ENCODE results near the gene SF3A1.

Gene SF3A1

GRCh38 chr22:30315962-30316576 lies 40.6 kb downstream of the SF3A1 start:
- peaks cover 6 to 21% of the 10 kb centered on the region in 2 donors for H3K36me3 ChIP-seq (ENCODE audit: control insufficient read depth in 2 of 2, insufficient read depth in 2 of 2, low read length in 2 of 2)
- no peaks in the 10 kb centered on the region for H3K27me3 ChIP-seq (ENCODE audit: control insufficient read depth in 2 of 2, insufficient read depth in 2 of 2, low read length in 2 of 2)
- H3K27ac ChIP-seq (ENCODE audit: low read depth in 2 of 2, low read length in 2 of 2): no peak overlapping the region
- no peaks in the 10 kb centered on the region for H3K9me3 ChIP-seq (ENCODE audit: control insufficient read depth in 2 of 2, low read length in 2 of 2)
- peaks cover 31 to 39% of the 10 kb centered on the region in 2 donors for H3K4me1 ChIP-seq (ENCODE audit: control insufficient read depth in 2 of 2, insufficient read depth in 2 of 2, low read length in 2 of 2)
- no peak overlapping the region for H3K9ac ChIP-seq (ENCODE audit: low read depth in 1 of 2, low read length in 2 of 2)
- no peak overlapping the region for H3K4me3 ChIP-seq (ENCODE audit: low read length in 2 of 2)

DNA sequence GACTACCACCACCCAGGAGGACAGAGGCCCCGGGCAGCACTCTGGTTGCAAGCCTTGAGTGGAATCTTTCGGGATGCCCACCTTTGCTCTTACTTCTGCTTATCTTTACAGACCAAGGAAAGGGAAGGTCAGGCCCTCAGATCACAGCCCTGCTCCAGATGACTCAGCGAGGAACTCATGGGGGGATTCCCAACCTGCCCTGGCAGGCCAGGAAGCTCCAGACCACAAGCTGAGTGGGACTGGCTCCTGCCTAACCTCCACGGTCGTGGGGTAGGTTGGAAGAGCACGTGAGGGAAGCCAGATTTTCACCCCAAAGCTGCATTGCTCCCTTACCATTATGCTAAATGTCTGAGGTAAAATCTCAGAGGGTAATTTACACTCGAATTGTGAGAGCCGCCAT lies 41.8 kb downstream of the SF3A1 start:
- H3K4me3 ChIP-seq (ENCODE audit: low read length in 2 of 2): no peak overlapping the region
- no peak overlapping the region for H3K27ac ChIP-seq (ENCODE audit: low read depth in 2 of 2, low read length in 2 of 2)
- no peak overlapping the region for H3K9ac ChIP-seq (ENCODE audit: low read depth in 1 of 2, low read length in 2 of 2)
- H3K36me3 ChIP-seq (ENCODE audit: control insufficient read depth in 2 of 2, insufficient read depth in 2 of 2, low read length in 2 of 2): peaks cover 0 to 11% of the 10 kb centered on the region in 2 donors
- H3K9me3 ChIP-seq (ENCODE audit: control insufficient read depth in 2 of 2, low read length in 2 of 2): no peaks in the 10 kb centered on the region
- H3K27me3 ChIP-seq (ENCODE audit: control insufficient read depth in 2 of 2, insufficient read depth in 2 of 2, low read length in 2 of 2): no peaks in the 10 kb centered on the region
- H3K4me1 ChIP-seq (ENCODE audit: control insufficient read depth in 2 of 2, insufficient read depth in 2 of 2, low read length in 2 of 2): peaks cover 43 to 50% of the 10 kb centered on the region in 2 donors

DNA sequence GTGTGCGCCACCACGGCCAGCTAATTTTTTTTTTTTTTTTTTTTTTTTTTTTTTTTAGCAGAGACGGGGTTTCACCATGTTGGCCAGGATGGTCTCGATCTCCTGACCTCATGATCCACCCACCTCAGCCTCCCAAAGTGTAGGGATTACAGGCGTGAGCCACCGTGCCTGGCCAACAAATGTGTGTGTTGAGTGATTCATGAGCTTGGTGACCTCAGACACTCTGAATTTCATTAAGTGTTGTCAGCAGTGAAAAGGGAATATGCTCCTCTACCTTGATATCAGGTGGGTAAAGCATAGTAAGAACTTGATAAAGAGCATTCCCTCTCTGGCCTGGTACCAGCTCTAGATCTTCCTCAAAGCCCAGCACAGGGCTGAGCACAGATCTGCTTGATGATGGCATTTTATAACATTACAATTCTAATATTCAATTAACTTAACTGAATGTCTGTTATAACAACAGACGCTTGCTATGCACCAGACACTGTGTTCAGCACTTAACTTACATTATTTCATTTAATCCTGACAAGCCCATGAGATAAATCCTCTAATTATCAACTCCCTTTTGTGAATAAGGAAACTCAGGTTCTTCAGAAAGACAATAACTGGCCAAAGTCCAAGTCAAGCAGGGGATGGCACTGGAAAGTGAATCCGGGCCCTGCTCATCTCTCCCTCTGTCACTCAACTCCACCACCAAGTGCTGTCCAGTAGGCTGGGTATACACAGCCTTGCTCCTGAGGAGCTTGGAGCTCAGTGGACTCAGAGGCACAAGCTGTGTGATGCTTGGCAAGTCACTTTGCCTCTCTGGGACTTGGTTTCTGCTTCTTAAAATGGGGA lies 42.9 kb downstream of the SF3A1 start:
- H3K9me3 ChIP-seq (ENCODE audit: control insufficient read depth in 2 of 2, low read length in 2 of 2): no peaks in the 10 kb centered on the region
- peaks cover 50 to 55% of the 10 kb centered on the region in 2 donors for H3K4me1 ChIP-seq (ENCODE audit: control insufficient read depth in 2 of 2, insufficient read depth in 2 of 2, low read length in 2 of 2)
- no peak overlapping the region for H3K9ac ChIP-seq (ENCODE audit: low read depth in 1 of 2, low read length in 2 of 2)
- H3K4me3 ChIP-seq (ENCODE audit: low read length in 2 of 2): no peak overlapping the region
- H3K36me3 ChIP-seq (ENCODE audit: control insufficient read depth in 2 of 2, insufficient read depth in 2 of 2, low read length in 2 of 2): peaks cover 0 to 3% of the 10 kb centered on the region in 2 donors
- peak overlapping the region; percentile 4 to 16 for H3K27ac ChIP-seq (ENCODE audit: low read depth in 2 of 2, low read length in 2 of 2)
- H3K27me3 ChIP-seq (ENCODE audit: control insufficient read depth in 2 of 2, insufficient read depth in 2 of 2, low read length in 2 of 2): no peaks in the 10 kb centered on the region

GRCh38 chr22:30312053-30312452 lies 44.6 kb downstream of the SF3A1 start:
- Histone ChIP-seq H3K27me3 (ENCODE audit: control insufficient read depth in 2 of 2, insufficient read depth in 2 of 2, low read length in 2 of 2) (no peaks in the 10 kb centered on the region), H3K27ac (ENCODE audit: low read depth in 2 of 2, low read length in 2 of 2) (peak overlapping the region; percentile 72 to 80), H3K4me3 (ENCODE audit: low read length in 2 of 2) (no peak overlapping the region), H3K36me3 (ENCODE audit: control insufficient read depth in 2 of 2, insufficient read depth in 2 of 2, low read length in 2 of 2) (peaks cover 0 to 3% of the 10 kb centered on the region in 2 donors), H3K9me3 (ENCODE audit: control insufficient read depth in 2 of 2, low read length in 2 of 2) (no peaks in the 10 kb centered on the region), H3K9ac (ENCODE audit: low read depth in 1 of 2, low read length in 2 of 2) (peak overlapping the region in 1 of 2 donors; percentile 57), H3K4me1 (ENCODE audit: control insufficient read depth in 2 of 2, insufficient read depth in 2 of 2, low read length in 2 of 2) (peaks cover 57 to 62% of the 10 kb centered on the region in 2 donors)

- Histone ChIP-seq H3K4me1 (ENCODE audit: control insufficient read depth in 2 of 2, insufficient read depth in 2 of 2, low read length in 2 of 2) (peaks cover 67 to 71% of the 10 kb centered on the region in 2 donors), H3K9ac (ENCODE audit: low read depth in 1 of 2, low read length in 2 of 2) (peak overlapping the region in 1 of 2 donors; percentile 57), H3K4me3 (ENCODE audit: low read length in 2 of 2) (peak overlapping the region in 1 of 2 donors; percentile 10)
Observed at GRCh38 chr22:30310881-30311771, 45.6 kb downstream of the SF3A1 start.

DNA sequence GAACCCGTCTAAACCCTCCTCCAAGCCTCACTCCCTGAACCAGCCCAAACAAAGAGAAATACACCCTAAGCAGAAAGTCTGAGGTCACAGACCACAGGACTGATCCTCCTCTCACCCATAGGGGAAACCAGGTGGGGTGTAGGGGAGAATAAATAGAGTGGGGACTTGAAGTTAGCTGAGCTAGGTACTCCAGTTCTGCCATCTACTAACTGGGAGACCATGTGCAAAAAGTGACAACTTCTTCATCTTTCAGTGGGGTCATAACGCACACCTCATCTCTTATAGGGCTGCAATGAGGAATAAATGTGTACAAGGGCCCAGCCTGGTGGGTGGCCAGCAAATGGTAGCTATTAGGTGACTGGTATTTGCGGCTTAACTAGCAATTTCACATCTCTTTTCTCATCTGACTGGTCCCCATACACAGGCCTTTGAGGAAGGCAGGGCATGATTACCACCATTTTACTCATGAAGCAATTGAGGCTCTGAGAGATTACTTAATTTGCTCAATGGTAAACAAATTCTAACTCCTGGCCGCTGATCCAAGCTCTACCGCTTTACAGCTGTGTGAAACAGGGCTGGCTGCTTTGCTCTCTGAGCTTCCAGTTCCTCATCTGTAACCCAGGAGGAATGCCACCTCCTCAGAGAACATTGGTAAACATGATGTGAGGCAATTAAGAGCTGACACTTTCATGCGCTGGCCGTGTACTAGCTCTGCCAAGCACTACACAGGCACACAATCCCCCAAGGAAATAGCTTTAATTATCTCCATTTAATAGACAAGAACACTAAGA lies 46.5 kb downstream of the SF3A1 start:
- H3K9me3 ChIP-seq (ENCODE audit: control insufficient read depth in 2 of 2, low read length in 2 of 2): no peaks in the 10 kb centered on the region
- peaks cover 0 to 3% of the 10 kb centered on the region in 2 donors for H3K36me3 ChIP-seq (ENCODE audit: control insufficient read depth in 2 of 2, insufficient read depth in 2 of 2, low read length in 2 of 2)
- peak overlapping the region in 1 of 2 donors; percentile 14 for H3K4me3 ChIP-seq (ENCODE audit: low read length in 2 of 2)
- H3K27me3 ChIP-seq (ENCODE audit: control insufficient read depth in 2 of 2, insufficient read depth in 2 of 2, low read length in 2 of 2): no peaks in the 10 kb centered on the region
- peak overlapping the region; percentile 0 to 57 for H3K9ac ChIP-seq (ENCODE audit: low read depth in 1 of 2, low read length in 2 of 2)
- peaks cover 77 to 81% of the 10 kb centered on the region in 2 donors for H3K4me1 ChIP-seq (ENCODE audit: control insufficient read depth in 2 of 2, insufficient read depth in 2 of 2, low read length in 2 of 2)
- H3K27ac ChIP-seq (ENCODE audit: low read depth in 2 of 2, low read length in 2 of 2): peak overlapping the region; percentile 72 to 80

More at GRCh38 chr22:30310881-30311771, 45.6 kb downstream of the SF3A1 start:
- peak overlapping the region; percentile 72 to 80 for H3K27ac ChIP-seq (ENCODE audit: low read depth in 2 of 2, low read length in 2 of 2)
- no peaks in the 10 kb centered on the region for H3K9me3 ChIP-seq (ENCODE audit: control insufficient read depth in 2 of 2, low read length in 2 of 2)
- H3K27me3 ChIP-seq (ENCODE audit: control insufficient read depth in 2 of 2, insufficient read depth in 2 of 2, low read length in 2 of 2): no peaks in the 10 kb centered on the region
- H3K36me3 ChIP-seq (ENCODE audit: control insufficient read depth in 2 of 2, insufficient read depth in 2 of 2, low read length in 2 of 2): peaks cover 0 to 3% of the 10 kb centered on the region in 2 donors

GRCh38 chr22:30308518-30309230 lies 48.0 kb downstream of the SF3A1 start:
- no peaks in the 10 kb centered on the region for H3K27me3 ChIP-seq (ENCODE audit: control insufficient read depth in 2 of 2, insufficient read depth in 2 of 2, low read length in 2 of 2)
- H3K4me3 ChIP-seq (ENCODE audit: low read length in 2 of 2): no peak overlapping the region
- H3K9ac ChIP-seq (ENCODE audit: low read depth in 1 of 2, low read length in 2 of 2): peak overlapping the region in 1 of 2 donors; percentile 16
- H3K9me3 ChIP-seq (ENCODE audit: control insufficient read depth in 2 of 2, low read length in 2 of 2): no peaks in the 10 kb centered on the region
- H3K4me1 ChIP-seq (ENCODE audit: control insufficient read depth in 2 of 2, insufficient read depth in 2 of 2, low read length in 2 of 2): peaks cover 84 to 90% of the 10 kb centered on the region in 2 donors
- H3K27ac ChIP-seq (ENCODE audit: low read depth in 2 of 2, low read length in 2 of 2): peak overlapping the region; percentile 30 to 41
- peaks cover 0 to 3% of the 10 kb centered on the region in 2 donors for H3K36me3 ChIP-seq (ENCODE audit: control insufficient read depth in 2 of 2, insufficient read depth in 2 of 2, low read length in 2 of 2)

GRCh38 chr22:30308093-30308492 lies 48.6 kb downstream of the SF3A1 start:
- H3K4me1 ChIP-seq (ENCODE audit: control insufficient read depth in 2 of 2, insufficient read depth in 2 of 2, low read length in 2 of 2): peaks cover 88 to 93% of the 10 kb centered on the region in 2 donors
- H3K27ac ChIP-seq (ENCODE audit: low read depth in 2 of 2, low read length in 2 of 2): peak overlapping the region in 1 of 2 donors; percentile 34

More at GRCh38 chr22:30308093-30308492, 48.6 kb downstream of the SF3A1 start:
- no peaks in the 10 kb centered on the region for H3K9me3 ChIP-seq (ENCODE audit: control insufficient read depth in 2 of 2, low read length in 2 of 2)
- no peak overlapping the region for H3K9ac ChIP-seq (ENCODE audit: low read depth in 1 of 2, low read length in 2 of 2)
- no peaks in the 10 kb centered on the region for H3K27me3 ChIP-seq (ENCODE audit: control insufficient read depth in 2 of 2, insufficient read depth in 2 of 2, low read length in 2 of 2)
- no peak overlapping the region for H3K4me3 ChIP-seq (ENCODE audit: low read length in 2 of 2)
- H3K36me3 ChIP-seq (ENCODE audit: control insufficient read depth in 2 of 2, insufficient read depth in 2 of 2, low read length in 2 of 2): peaks cover 0 to 9% of the 10 kb centered on the region in 2 donors

Data from mucosa of rectum (tissue), 2 donors.